GM19328 (cell line): ENCODE measurements around the gene ZNHIT1.

Experiments used
- ATAC-seq: cut with Tn5 transposase; IDR thresholded peaks from one replicate; pipeline ENCODE4 v1.9.1; 2021; ENCODE audit warnings: mild to moderate bottlenecking, moderate library complexity; ENCODE audit not compliant: unreplicated experiment

ZNHIT1 gene

DNA sequence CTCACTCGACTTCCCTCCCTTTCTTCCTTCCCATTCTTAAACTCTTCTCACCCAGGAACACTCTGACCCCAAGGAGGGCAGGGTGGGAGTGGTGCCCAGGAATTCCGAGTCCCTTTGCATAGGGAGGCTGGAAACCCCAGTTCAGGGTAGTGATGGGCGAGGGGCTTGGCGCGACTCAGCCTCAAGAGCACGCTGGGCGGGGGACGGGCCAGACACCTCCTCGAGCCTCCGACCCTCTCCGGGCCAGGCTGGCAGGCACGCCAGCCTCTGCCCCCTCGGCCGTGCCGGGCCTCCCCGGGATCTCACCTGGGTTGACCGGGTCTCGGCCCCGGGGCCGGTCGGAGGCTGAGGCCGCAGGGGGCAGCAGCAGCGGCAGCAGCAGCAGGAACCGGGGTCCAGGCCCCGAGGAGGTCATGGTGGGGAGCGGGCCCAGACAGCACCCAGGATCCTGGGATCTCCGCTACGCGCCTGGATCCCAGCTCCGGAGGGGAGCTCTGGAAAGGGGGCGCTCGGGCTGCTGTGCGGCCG lies 1.0 kb upstream of the ZNHIT1 start:
- peak; percentile 12 for ATAC-seq

DNA sequence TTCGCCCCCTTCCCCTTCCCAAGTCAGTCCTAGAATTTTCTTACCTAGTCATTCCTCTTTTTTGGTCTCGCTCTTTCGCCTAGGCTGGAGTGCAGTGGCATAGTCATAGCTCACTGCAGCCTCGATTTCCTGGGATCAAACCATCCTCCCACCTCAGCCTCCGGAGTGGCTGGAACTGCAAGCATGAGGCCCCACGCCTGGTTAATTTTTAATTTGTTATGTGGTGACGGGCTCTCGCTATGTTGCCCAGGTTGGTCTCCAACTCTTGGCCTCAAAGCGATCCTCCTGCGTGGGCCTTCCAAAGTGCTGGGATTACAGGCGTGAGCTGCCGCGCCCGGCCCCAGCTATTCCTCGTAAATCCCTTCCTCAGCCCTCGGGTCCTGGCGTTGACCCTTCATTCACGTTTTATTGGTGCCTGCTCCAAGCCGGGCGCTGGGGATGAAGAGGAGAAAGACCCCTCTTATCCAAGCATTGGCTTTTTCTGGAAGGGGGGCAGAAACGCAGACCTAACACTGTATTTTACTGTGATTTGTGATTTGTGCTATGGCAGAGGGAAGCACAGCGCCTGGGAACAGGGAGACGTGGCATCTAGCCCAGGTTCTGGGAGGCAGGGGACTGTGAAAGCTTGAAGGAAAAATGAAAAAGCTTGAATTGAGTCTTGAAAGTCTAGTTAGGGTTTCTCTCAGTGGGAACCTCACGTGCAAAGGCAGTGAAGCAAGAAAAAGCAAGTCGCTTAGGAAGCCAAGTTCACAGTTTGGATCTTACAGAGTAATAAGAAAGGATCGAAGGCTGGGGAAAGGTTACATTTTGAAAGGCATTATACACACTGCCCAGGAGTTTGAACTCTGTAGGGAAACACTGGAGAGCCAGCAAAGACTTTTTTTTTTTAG lies 516 bp downstream of the ZNHIT1 start:
- ATAC-seq = no peak

DNA sequence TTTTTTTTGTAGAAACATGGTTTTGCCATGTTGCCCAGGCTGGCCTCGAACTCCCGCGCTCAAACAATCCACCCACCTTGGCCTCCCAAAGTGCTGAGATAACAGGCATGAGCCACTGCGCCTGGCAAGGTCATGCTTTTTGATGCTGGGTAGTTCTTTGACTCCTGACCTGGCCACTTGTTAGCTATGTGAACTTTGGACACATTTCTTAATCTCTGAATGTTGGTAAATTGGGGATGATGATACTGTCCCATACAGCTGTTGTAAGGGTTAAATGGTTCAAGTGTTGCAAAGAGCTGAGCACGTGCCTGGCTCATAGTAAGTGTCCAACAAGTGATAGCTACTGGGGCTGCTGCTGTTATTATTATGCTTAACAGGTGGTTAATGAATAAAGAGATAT lies 2.3 kb downstream of the ZNHIT1 start:
- no peak for ATAC-seq

DNA sequence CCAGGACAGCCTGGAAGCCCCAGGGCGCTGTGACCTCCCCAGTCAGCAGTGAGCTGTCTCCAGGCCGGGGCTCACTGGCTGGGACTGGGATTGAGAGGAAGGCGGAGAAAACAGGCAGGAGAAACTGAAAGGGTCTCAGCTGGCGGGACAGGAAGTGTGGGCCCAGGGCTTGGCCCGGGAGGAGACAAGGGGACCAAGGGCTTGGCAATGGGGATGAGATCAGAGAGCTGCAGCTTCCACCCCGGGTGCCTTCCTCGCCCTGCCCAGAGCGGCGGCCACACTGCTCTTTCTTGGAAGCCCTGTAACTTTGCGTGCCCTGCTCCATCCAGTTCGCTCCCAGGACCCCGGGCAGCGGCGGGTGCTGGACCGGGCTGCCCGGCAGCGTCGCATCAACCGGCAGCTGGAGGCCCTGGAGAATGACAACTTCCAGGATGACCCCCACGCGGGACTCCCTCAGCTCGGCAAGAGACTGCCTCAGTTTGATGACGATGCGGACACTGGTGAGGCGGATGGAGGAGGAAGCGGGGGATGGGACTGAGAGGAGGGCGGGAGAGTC lies 4.4 kb downstream of the ZNHIT1 start:
- ATAC-seq = no peak

DNA sequence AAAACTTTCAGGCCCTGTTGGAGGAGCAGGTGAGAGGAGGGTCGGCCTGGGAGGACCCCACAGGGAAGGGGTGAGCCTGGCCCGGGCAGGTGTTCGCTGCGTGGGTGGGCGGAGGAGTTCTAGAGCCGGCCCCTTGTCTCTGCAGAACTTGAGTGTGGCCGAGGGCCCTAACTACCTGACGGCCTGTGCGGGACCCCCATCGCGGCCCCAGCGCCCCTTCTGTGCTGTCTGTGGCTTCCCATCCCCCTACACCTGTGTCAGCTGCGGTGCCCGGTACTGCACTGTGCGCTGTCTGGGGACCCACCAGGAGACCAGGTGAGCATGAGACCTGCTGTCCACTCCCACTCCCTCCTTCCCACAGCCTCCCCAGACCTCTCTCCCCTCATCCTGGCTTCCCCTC lies 5.6 kb downstream of the ZNHIT1 start:
- no peak for ATAC-seq

DNA sequence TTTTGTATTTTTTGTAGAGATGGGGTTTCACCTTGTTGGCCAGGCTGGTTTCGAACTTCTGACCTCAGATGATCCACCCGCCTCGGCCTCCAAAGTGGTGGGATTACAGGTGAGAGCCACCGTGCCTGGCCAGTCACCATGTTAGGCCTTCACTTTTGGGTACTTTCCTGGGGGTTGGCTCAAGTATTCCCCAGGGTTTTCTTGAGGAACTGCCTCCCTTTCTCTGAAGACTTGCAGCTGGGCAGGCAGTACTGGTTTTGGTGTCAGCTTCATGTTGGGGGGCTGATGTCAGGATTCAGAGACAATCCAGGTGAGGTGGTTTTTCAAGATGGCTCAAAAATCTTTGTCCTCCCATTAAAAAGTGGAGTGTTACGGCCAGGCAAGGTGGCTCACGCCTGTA lies 7.7 kb downstream of the ZNHIT1 start:
- ATAC-seq = no peak

DNA sequence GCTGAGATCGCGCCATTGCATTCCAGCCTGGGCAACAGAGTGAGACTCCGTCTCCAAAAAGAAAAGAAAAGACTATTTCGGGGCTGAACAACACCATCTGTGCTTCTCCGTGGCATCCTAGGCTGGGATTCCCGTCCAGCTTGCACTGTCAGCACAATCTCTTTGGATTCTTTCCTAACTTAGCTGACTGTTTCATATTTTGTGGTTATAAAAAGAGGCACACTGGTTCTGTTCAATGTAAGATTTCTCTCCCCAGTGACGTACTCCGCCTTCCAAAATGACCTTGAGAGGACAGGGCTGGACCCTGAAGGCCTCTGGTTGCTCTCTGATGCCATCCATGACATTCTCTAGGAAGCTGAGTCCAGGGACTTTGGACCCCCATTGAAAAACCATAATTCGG lies 8.8 kb downstream of the ZNHIT1 start:
- no peak for ATAC-seq

DNA sequence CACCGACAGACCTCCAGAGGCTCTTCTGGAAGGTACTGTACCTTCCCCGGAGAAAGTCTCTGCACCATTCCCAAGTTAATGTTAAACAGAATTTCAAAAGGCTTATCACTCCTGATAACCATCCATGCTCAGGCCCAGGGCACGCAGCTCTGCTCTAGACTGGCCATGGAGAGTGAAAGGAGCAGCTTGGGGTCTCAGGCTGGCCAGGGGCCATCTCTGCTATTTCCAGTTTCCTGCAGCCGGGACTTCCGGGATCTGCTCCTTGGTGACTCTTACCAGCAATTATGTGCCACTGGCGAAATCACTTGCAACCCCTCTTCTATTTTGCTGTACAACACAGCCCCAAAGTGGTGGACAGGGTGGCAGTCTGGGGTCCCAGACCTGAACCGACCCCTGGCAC lies 13.7 kb downstream of the ZNHIT1 start:
- no peak for ATAC-seq

DNA sequence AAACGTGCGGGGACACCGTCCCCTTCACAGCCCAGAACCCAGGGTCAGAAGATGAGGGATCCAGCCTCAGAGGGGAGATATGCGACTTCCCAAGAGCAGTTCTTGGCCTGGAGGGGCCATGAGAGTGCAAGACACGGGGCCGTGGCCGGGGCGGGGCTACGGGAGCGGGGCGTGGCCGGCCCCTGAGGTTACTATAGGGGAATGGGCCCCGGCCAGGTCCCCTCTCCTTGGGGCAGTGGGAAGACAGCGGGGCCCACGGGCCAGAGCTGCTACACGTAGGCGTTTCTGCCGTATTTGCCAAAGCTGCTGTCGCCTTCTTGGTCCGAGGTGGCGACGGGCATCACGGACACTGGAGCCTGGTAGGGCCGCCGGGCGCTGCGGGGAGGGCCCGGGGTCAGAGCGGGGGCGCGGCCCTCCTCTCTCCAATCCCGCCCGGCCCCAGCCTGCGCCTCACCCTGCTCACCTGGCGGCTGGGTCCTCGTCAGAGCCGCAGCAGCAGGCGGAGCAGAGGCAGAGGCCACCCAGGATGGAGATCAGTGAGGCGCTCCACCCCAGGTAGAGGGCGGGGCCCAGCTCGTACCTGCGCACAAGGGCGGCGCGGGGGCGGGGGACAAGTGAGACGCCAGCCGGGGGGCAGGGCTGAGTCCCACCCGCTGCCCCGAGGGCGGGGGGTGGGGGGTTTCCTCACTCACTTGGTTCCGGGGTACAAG lies 14.3 kb downstream of the ZNHIT1 start:
- ATAC-seq = no peak

DNA sequence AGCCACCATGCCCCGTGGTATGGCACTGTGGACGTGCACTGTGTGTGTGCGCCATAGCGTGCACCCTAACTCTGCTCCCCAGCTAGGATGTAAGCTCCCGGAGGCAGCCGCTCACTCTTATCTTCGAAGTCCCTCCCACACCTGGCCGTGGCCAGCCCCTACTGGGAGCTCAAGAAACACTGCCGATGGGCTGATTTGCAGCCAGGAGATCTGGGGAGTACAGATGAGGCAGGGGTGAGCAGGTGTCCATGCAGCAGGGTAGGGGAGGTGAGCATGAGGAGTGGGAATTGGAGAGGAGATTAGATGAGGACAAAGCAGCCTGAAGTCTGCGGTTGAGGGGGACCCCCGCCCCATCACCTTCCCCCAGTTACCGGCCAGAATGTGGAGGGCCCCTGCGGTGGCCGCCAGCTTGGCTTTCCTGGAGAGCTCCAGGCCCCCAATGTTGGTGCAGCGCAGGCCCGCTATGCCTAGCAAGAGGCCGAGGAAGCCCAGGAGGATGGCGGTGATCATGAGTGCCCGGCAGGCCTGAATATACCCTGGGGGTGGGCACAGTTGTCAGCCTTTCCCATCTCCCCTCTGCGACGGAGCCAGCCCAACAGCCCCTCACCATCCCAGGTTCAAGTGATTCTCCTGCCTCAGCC lies 16.1 kb downstream of the ZNHIT1 start:
- ATAC-seq = no peak

DNA sequence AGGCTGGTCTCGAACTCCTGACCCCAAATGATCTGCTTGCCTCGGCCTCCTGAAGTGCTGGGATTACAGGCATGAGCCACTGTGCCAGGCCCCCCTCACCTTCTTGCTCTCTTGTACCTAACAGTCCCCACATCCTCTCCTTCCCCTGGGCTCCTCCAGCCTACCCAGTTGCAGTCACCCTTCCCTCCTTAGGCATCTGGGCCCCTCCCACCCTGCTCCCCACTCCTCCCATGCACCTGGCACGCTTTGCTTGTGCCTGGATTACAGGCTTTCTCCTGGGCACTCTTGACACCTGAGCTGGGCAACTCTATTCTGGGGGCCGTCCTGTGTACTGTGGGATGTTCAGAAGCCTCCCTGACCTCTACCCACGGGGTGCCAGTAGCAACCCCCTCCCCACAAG lies 16.7 kb downstream of the ZNHIT1 start:
- ATAC-seq = no peak

DNA sequence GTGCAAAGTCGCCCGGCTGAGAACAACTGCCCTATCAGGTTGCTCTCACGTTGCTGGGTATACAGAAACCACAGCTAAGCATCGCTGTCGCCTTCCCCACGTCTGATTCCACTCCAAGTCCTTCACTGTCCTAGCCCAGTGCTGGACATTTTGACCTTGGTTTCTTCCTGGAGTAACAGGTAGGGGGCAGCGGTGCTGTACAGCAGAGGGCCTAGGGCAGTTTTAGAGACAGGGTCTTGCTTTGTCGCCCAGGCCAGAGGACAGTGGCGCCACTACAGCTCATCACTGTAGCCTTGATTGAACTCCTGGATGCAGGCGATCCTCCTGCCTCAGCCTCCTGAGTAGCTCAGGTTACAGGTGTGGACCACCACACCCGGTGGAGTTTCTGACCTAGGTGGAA lies 17.1 kb downstream of the ZNHIT1 start:
- ATAC-seq = no peak

DNA sequence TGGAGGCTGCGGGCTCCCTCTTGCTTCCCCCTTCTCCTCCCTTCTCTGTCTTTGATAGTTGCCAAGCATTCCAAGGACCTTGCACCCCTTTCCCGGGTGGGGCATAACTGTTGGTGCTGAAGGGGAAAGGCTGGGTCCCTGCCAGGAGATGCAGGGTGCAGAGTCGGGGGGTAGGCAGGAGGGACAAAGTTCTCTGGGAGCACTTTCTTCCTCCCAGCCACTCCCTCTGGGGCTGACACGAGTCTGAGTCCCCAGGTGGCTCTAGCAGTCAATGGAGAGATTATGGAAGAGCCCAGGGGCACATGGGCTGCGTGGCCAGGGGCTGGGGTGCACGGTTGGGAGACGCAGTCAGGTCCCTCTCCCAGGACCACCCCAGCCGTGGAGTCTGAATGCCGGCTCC lies 17.6 kb downstream of the ZNHIT1 start:
- no peak for ATAC-seq

DNA sequence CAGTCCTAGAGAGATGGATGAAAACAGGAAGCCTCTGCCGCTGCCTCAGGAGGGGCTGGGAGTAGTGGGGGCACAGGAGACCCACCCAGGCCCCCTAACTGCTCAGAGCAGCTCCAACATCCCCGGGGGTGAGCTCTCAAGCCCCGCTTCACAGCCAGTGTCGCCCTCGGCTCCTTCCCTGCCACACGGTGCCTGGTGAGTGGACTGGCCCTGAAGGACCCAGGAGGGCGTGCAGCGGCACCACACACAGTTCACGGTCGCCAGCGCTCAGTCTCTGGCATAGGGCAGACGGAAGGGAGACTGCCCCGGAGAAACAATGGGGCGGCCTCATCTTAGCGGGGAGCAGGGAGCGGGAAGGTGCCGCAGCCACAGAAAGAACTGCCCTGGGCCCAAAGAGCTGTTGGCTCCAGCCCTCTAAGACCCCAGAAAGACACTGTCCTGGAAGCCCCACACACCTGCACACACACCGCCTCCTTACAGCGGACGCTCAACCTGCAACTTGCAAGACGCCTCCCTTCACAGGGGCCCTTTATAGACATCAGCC lies 18.4 kb downstream of the ZNHIT1 start:
- ATAC-seq = no peak

DNA sequence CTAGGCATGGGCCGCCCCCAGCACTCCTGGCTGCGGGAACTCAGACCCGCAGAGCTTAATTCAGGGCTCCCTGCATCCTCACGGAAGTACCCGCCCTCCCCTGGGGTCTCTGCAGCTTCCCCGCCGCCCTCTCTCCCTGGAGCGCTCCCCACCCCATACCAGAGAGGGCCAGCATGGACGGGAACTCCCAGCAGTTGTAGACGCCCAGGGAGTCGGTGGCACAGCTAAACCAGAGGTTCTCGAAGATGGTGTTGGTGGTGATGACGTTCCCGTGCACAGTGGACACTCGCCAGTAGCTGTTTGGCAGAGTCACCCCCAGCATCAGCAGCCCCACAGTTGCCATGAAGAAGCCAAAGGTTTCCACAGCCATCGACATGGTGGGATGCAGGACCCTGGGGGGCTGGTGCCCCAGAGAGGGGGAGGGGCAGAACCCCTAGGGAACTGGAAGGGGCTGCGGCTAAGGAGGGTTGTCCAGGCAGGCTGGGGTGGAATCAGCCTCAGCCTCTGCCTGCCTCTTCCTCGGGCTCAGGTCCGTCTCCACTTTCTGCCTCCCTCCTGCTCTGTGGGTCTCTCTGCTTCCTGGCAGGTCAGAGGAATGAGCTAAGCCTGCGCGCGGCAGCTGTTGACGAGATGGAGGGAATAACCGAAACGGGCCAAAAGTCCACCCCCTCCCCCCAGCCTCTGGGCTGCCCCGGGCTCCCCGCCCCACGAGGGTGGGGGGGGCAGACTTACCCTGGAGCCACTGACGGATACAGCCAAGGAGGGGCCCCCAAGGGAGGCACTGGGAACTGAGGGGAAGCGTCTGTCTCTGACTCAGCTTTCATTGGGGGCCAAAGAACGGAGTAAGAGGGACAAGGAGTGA lies 19.5 kb downstream of the ZNHIT1 start, which contains the start of gene CLDN15:
Gene CLDN15, minus strand, starts transcription at position 597 of the 862 bp plus-strand sequence. Its CDS starts 221 bp downstream, at position 376.
- ATAC-seq = no peak

DNA sequence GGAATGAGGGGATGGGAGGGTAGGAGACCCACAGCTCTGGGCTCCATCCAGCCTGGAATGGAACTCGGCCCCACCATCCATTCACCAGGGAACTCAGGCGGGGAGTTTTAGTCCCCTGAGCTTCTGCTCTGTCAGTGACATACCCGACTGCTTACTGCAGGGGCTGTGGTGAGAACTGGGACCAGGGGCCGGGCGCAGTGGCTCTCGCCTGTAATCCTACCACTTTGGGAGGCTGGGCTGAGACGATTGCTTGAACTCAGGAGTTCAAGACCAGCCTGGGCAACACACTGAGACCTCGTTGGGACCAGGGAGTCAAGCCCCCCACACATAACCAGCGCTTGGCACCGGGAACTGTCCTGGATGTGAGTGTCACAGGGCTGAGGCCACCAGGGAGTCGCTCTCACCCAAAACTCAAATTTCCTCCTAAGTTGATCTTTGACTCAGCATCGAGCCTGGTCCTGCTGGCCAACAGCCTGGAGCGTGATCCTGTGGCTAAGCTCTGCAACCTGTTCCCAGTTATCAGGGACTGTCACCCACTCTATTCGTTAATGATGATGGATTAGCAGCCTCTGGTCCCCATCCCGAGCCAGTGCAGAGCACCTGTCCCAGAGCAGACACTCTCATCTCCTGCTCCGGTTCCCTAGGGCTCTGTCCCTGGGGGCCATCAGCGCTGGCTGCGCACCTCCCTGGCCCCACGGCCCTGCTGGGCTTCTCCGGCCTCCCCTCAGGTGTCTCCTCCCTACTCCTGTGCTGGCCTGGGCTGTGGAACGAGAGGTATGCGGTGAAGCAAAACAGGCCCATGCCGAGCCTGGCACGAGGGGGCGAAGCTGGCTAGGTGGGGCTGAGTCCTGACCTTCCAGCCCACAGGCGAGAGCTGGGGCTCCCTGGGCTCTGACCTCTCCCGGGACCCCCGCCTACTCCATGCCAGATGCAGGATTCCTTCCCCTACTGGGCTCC lies 20.5 kb downstream of the ZNHIT1 start:
- no peak for ATAC-seq

DNA sequence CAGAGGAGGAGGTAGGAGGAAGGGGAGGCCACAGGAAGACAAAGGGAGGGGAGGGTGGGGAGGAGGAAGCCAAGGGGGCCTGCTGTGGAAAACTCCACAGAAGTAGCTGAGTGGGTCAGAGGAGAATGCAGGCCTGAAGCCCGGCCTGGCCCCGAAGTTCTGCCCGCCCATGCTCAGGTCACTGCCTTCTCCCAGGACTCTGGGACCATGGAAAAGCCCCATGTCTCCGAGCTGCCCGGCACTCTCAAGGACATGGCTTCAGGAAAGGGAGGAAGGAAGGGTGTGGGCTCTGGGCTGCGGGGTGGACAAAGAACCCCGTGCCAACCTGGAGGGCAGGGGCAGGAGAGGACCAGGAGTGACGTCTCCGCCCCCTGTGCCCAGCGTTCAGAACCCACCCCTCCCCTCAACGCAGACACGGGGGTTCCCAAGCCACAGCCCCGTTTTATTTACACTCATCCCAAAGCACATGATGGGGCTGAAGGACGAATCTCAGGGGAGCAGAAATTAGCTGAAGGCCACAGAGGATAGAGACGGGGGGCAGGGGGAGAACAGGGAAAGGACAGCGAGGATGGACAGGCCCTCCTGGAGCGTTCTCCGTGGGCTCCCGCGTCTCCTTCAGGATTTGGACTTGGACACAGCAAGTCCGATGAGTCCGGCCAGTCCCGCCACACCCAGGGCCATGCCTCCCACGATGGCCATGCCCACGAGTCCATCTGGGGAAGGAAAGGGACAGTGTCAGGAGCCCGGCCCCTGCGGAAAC lies 21.4 kb downstream of the ZNHIT1 start:
- no peak for ATAC-seq

DNA sequence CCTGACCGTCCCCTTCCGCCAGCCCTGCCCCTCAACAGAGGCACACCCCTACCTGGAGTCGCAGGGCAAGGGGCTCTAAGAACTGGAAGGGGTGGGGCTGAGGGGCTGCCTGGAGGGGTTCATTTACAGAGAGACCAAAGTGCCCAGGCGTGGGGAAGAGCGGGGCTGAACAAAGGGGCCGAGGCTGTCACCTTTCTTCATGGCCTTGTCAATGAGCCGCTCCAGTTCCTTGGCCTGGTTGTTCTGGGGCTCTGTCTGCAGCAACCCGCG lies 21.9 kb downstream of the ZNHIT1 start:
- no peak for ATAC-seq
